NCI-H69 (cell line): ENCODE measurements around the gene SLC29A3.
"Not testable (repeated sequence)": the region's sequence is repeated elsewhere in the genome, so short reads cannot be mapped to it uniquely, and the experiment has no call there.

Experiments used
- DNase-seq: peaks from one replicate; lab custom pipeline; 2025; lab: John Stamatoyannopoulos, UW

SLC29A3 gene

GRCh38 chr10:71345694-71346093 lies 26.6 kb downstream of the SLC29A3 start:
- no peak for DNase-seq

GRCh38 chr10:71346731-71347130 lies 27.7 kb downstream of the SLC29A3 start:
- DNase-seq = no peak

- DNase-seq = peak; percentile 81
Measured at GRCh38 chr10:71347587-71348395, 28.7 kb downstream of the SLC29A3 start.

GRCh38 chr10:71348850-71349249 lies 29.8 kb downstream of the SLC29A3 start:
- DNase-seq = no peak

GRCh38 chr10:71349406-71349805 lies 30.3 kb downstream of the SLC29A3 start:
- DNase-seq = no peak

GRCh38 chr10:71351087-71351486 lies 32.0 kb downstream of the SLC29A3 start:
- DNase-seq = peak; percentile 8

GRCh38 chr10:71351628-71352319 lies 32.7 kb downstream of the SLC29A3 start:
- no peak for DNase-seq

GRCh38 chr10:71353639-71354038 lies 34.6 kb downstream of the SLC29A3 start:
- no peak for DNase-seq

- DNase-seq = no peak
Measured at GRCh38 chr10:71354776-71355175, 35.7 kb downstream of the SLC29A3 start.

- DNase-seq = no peak
Measured at GRCh38 chr10:71355886-71356285, 36.8 kb downstream of the SLC29A3 start.

GRCh38 chr10:71357792-71358265 lies 38.8 kb downstream of the SLC29A3 start:
- DNase-seq = no peak

GRCh38 chr10:71358277-71358676 lies 39.2 kb downstream of the SLC29A3 start:
- DNase-seq = no peak

GRCh38 chr10:71358906-71359305 lies 39.8 kb downstream of the SLC29A3 start:
- DNase-seq = not testable (repeated sequence)

GRCh38 chr10:71359364-71360046 lies 40.4 kb downstream of the SLC29A3 start:
- no peak for DNase-seq

- DNase-seq = no peak
Measured at GRCh38 chr10:71360735-71361134, 41.7 kb downstream of the SLC29A3 start.

GRCh38 chr10:71361581-71361980 lies 42.5 kb downstream of the SLC29A3 start:
- DNase-seq = no peak

GRCh38 chr10:71362141-71362540 lies 43.1 kb downstream of the SLC29A3 start:
- DNase-seq = no peak

GRCh38 chr10:71363936-71364335 lies 44.9 kb downstream of the SLC29A3 start:
- no peak for DNase-seq

- DNase-seq = no peak
Measured at GRCh38 chr10:71365366-71365765, 46.3 kb downstream of the SLC29A3 start.

GRCh38 chr10:71366690-71367089 lies 47.6 kb downstream of the SLC29A3 start:
- DNase-seq = no peak

- DNase-seq = no peak
Measured at GRCh38 chr10:71367271-71367670, 48.2 kb downstream of the SLC29A3 start.

- no peak for DNase-seq
Measured at GRCh38 chr10:71368176-71368575, 49.1 kb downstream of the SLC29A3 start.

- DNase-seq = peak; percentile 29
Measured at GRCh38 chr10:71368643-71369042, 49.6 kb downstream of the SLC29A3 start.
